Cardiac fibroblast (primary cell): ENCODE measurements around the gene ENTPD6.

Experiments
- DNase-seq, 2 donors: peaks; one replicate each; pipeline versions ENCODE4 v3.0.0 to v3.0.0-alpha.2; 2010; ENCODE audit warnings: low read depth in 2 of 2
- H3K4me3 ChIP-seq, 2 donors: replicated peaks in 1 of 2; 1 replicate in 1 of 2; 2 replicates in 1 of 2; pipeline ENCODE4 v1.5.1; 2011; ENCODE audit warnings: low read depth in 2 of 2, low read length in 2 of 2, mild to moderate bottlenecking in 2 of 2, moderate library complexity in 1 of 2
- CTCF ChIP-seq: IDR thresholded peaks from one replicate; pipeline ENCODE4 v1.5.1; 2011; ENCODE audit warnings: low read depth, mild to moderate bottlenecking, low read length, inconsistent platforms

Gene ENTPD6

GRCh38 chr20:25214426-25214790 is 18.9 kb downstream of the ENTPD6 start:
- no peak for TF ChIP-seq CTCF
- no peak for DNase-seq
- H3K4me3 ChIP-seq = no peak overlapping the region

DNA sequence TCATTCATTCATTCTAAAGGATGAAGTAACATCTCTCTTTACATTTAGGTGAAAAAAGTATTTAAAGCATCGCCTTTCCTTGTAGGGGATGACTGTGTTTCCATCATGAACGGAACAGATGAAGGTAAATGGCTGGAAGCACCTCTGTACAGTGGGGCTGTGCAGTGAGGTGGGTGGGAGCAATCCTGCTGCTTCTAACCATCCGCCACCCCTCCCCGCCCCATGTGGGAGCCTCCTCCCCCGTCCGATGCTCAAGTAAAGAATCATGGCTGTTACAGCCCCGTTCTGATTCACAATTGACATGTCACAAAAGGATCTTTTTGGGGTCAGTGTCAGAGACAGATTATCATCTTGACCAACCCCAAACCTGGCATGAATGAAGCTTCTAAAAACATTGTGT is 19.3 kb downstream of the ENTPD6 start:
- no peak overlapping the region for H3K4me3 ChIP-seq
- DNase-seq = no peak
- no peak for TF ChIP-seq CTCF

GRCh38 chr20:25215521-25215920 is 20.0 kb downstream of the ENTPD6 start:
- H3K4me3 ChIP-seq = no peak overlapping the region
- no peak for TF ChIP-seq CTCF
- DNase-seq = no peak

- TF ChIP-seq CTCF = no peak
- DNase-seq = no peak
Measured at GRCh38 chr20:25216199-25216945, 20.9 kb downstream of the ENTPD6 start.

GRCh38 chr20:25217161-25218108 is 21.9 kb downstream of the ENTPD6 start:
- TF ChIP-seq CTCF = no peak
- H3K4me3 ChIP-seq = no peak overlapping the region
- no peak for DNase-seq

More at GRCh38 chr20:25216199-25216945, 20.9 kb downstream of the ENTPD6 start:
- H3K4me3 ChIP-seq = no peak overlapping the region

- H3K4me3 ChIP-seq = no peak overlapping the region
- DNase-seq = no peak
- no peak for TF ChIP-seq CTCF
Measured at GRCh38 chr20:25218109-25218486, 22.6 kb downstream of the ENTPD6 start.
